CD14-positive monocyte (primary cell): ENCODE data around the gene CHORDC1. TPM values are rescaled to one million over a fixed set of nuclear protein-coding genes. Genes with fewer than 3 reads are reported as not detected.
"Not testable (repeated sequence)": the region's sequence is repeated elsewhere in the genome, so short reads cannot be mapped to it uniquely, and the experiment has no call there.

Experiments
- DNase-seq, 3 donors: peaks; one replicate each; pipeline ENCODE4 v3.0.0-alpha.2; 2011 to 2022
- H2AFZ ChIP-seq: 2 replicates; pipeline ENCODE4 v1.6.0; 2012; ENCODE audit warnings: mild to moderate bottlenecking, low read depth, low read length, inconsistent platforms; ENCODE audit not compliant: insufficient read depth, poor library complexity, severe bottlenecking
- H3K27ac ChIP-seq, 2 donors: 1 replicate in 1 of 2; 2 replicates in 1 of 2; pipeline ENCODE4 v1.5.1; 2012 to 2013; ENCODE audit warnings: low read length in 2 of 2, control low read depth in 1 of 2, inconsistent platforms in 1 of 2, low read depth in 1 of 2, mild to moderate bottlenecking in 1 of 2
- H3K27me3 ChIP-seq, 2 donors: one replicate each; pipeline versions ENCODE4 v1.6.0 to v1.6.1; 2011 to 2013; ENCODE audit warnings: low read length in 2 of 2; ENCODE audit not compliant: control insufficient read depth in 2 of 2, insufficient read depth in 2 of 2
- H3K36me3 ChIP-seq, 2 donors: replicated peaks in 1 of 2; 1 replicate in 1 of 2; 2 replicates in 1 of 2; pipeline versions ENCODE4 v1.5.1 to v1.6.1; 2012 to 2013; ENCODE audit warnings: low read length in 2 of 2, control low read depth in 1 of 2, inconsistent platforms in 1 of 2, mild to moderate bottlenecking in 1 of 2; ENCODE audit not compliant: insufficient read depth in 2 of 2, control insufficient read depth in 1 of 2
- H3K4me1 ChIP-seq, 2 donors: 1 replicate in 1 of 2; 2 replicates in 1 of 2; pipeline versions ENCODE4 v1.5.1 to v1.6.1; 2012 to 2013; ENCODE audit warnings: low read length in 2 of 2, control low read depth in 1 of 2, inconsistent platforms in 1 of 2, mild to moderate bottlenecking in 1 of 2, moderate library complexity in 1 of 2; ENCODE audit not compliant: insufficient read depth in 2 of 2, control insufficient read depth in 1 of 2
- H3K4me2 ChIP-seq: replicated peaks from 2 replicates; pipeline ENCODE3; 2012; ENCODE audit warnings: low read length, moderate library complexity, mild to moderate bottlenecking; ENCODE audit not compliant: poor library complexity, severe bottlenecking; ENCODE audit errors: extremely low read depth
- H3K4me3 ChIP-seq, 3 experiments: fragments of 200-600 bp in 1 of 3; sonication (generic) in 1 of 3; replicated peaks in 1 of 3; 1 replicate in 2 of 3; 2 replicates in 1 of 3; pipeline ENCODE4 v1.5.1; 2011 to 2013; ENCODE audit warnings: low read length in 3 of 3, mild to moderate bottlenecking in 3 of 3, control low read depth in 2 of 3, low read depth in 2 of 3, inconsistent platforms in 1 of 3, moderate library complexity in 1 of 3
- H3K79me2 ChIP-seq: 2 replicates; pipeline ENCODE4 v1.6.0; 2012; ENCODE audit warnings: mild to moderate bottlenecking, control low read depth, inconsistent platforms, low read length, moderate library complexity; ENCODE audit not compliant: insufficient read depth
- H3K9ac ChIP-seq: 2 replicates; pipeline ENCODE4 v1.6.0; 2017; ENCODE audit warnings: low read length, mild to moderate bottlenecking; ENCODE audit not compliant: insufficient read depth, poor library complexity, severe bottlenecking
- H3K9me3 ChIP-seq, 2 donors: replicated peaks in 1 of 2; 1 replicate in 1 of 2; 2 replicates in 1 of 2; pipeline versions ENCODE4 v1.5.1 to v1.6.1; 2012 to 2013; ENCODE audit warnings: low read length in 2 of 2, control low read depth in 1 of 2; ENCODE audit not compliant: control insufficient read depth in 1 of 2, insufficient read depth in 1 of 2
- H4K20me1 ChIP-seq: 2 replicates; pipeline ENCODE4 v1.6.0; 2012; ENCODE audit warnings: mild to moderate bottlenecking, low read length, control low read depth, moderate library complexity; ENCODE audit not compliant: insufficient read depth
- H3K27ac Mint-ChIP-seq, 7 donors: one replicate each; pipeline ENCODE4 v1.8.0; 2020; ENCODE audit warnings: mild to moderate bottlenecking in 7 of 7, mixed read lengths in 7 of 7, moderate library complexity in 6 of 7, inconsistent platforms in 2 of 7
- H3K27me3 Mint-ChIP-seq, 3 donors: one replicate each; pipeline ENCODE4 v1.8.0; 2021 to 2022; ENCODE audit warnings: low read depth in 3 of 3, mild to moderate bottlenecking in 3 of 3, mixed read lengths in 3 of 3, moderate library complexity in 3 of 3, inconsistent platforms in 1 of 3
- H3K36me3 Mint-ChIP-seq, 2 donors: one replicate each; pipeline ENCODE4 v1.8.0; 2020; ENCODE audit warnings: mixed read lengths in 2 of 2, inconsistent platforms in 1 of 2, mild to moderate bottlenecking in 1 of 2
- H3K4me1 Mint-ChIP-seq: one replicate; pipeline ENCODE4 v1.8.0; 2020; ENCODE audit warnings: mild to moderate bottlenecking, mixed read lengths
- H3K4me3 Mint-ChIP-seq, 2 donors: one replicate each; pipeline ENCODE4 v1.8.0; 2020; ENCODE audit warnings: mild to moderate bottlenecking in 2 of 2, mixed read lengths in 2 of 2, moderate library complexity in 1 of 2
- H3K9me3 Mint-ChIP-seq, 7 donors: one replicate each; pipeline ENCODE4 v1.8.0; 2020 to 2022; ENCODE audit warnings: mixed read lengths in 7 of 7, mild to moderate bottlenecking in 6 of 7, moderate library complexity in 6 of 7, inconsistent platforms in 2 of 7
- WGBS: methylation state at CpG from one replicate; pipeline ENCODE4 v1.1.5; 2013; ENCODE audit warnings: missing lambda C conversion rate; ENCODE audit not compliant: insufficient coverage; 5-methylcytosine and 5-hydroxymethylcytosine counted together
- intact Hi-C, 2 donors: fragments of 100-400 bp; cut with micrococcal nuclease; formaldehyde crosslinking; loops; one replicate each; pipeline versions ENCODE4 v1.15.0 to v1.15.1; 2023
- polyA plus RNA-seq, 3 donors: library from polyadenylated mRNA; depleted of rRNA in 1 of 3; unstranded in 2 of 3; stranded (reverse) in 1 of 3; fragments of 300-500 nt in 2 of 3; fragments of >200 nt in 1 of 3; fragmentation: Illumina TruSeq in 2 of 3; gene quantifications; 1 replicate in 2 of 3; 2 replicates in 1 of 3; pipeline ENCODE4 v1.2.3, GENCODE V29; 2012 to 2021

Gene CHORDC1
- polyA plus RNA-seq, 3 donors = 4.2 to 15.4 (median 8.4) TPM

GRCh38 chr11:90166982-90167573 lies 55.8 kb downstream of the CHORDC1 start:
- H3K4me1 Mint-ChIP-seq, intact Hi-C loops, H4K20me1 ChIP-seq, H3K4me2 ChIP-seq, H3K4me3 Mint-ChIP-seq, H3K36me3 Mint-ChIP-seq, H3K36me3 ChIP-seq, H3K27ac Mint-ChIP-seq, H3K27me3 ChIP-seq, H3K27me3 Mint-ChIP-seq, H3K27ac ChIP-seq, H3K79me2 ChIP-seq, H3K4me3 ChIP-seq, H3K4me1 ChIP-seq, H3K9me3 Mint-ChIP-seq, DNase-seq, H3K9ac ChIP-seq, H2AFZ ChIP-seq: not testable (repeated sequence)
- WGBS = 97% methylated on average over 39 of the region's 49 CpGs
- H3K9me3 ChIP-seq = peaks cover 0 to 12% of the 10 kb centered on the region in 2 donors

Other genes starting within 250 kb of the CHORDC1 start
- gene TRIM49C, start 191.9 kb downstream of the CHORDC1 start, polyA plus RNA-seq = not detected
- not detected for gene UBTFL1, start 137.1 kb downstream of the CHORDC1 start, polyA plus RNA-seq
- gene NAALAD2, start 88.4 kb downstream of the CHORDC1 start, polyA plus RNA-seq = not detected